Activated CD4-positive, CD25-positive, alpha-beta regulatory T cell (primary cell): ENCODE data around the gene LYST.

ENCODE experiments used
- DNase-seq, 4 experiments: peaks; one replicate each; lab custom pipeline; 2025; lab: John Stamatoyannopoulos, UW

LYST gene

DNA sequence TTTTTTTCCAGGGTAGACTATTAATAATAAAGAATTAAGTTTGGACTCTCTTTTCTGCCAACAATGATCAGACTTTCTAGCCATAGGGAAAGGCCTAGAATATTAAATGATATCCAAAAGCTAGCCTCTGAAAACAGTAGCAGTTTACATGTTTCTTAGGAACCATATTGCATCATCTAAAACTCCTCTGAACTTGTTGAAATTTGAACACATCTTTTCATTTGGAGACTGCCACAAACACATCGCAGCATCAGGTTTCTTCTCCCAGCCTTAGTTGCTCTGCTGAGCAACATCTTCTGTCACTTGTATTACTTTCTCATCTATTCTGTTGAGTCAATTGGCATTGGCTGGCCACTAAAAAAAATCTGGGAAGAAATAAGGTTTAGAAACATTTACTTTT, 153.9 kb downstream of the LYST start:
- DNase-seq, result no peak

DNA sequence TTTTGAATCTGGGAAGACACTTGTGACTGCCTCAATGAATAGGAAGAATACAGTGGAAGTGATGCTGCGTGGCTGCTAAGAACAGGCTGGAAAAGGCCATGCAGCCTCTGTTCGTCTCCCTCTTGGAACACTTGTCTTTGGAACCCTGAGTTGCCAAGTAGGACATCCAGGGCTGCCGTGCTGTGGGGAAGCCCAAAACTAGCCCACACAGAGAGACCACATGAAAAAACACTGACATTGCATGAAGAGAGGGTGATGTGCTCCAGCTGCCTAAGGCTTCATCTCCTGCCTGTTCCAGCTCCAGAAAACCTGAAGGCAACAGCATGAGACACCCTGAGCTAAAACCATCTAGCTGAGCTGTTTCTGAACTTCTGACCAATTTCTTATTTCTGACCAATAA, 156.0 kb downstream of the LYST start:
- DNase-seq, result no peak

- DNase-seq, result no peak
Measured at GRCh38 chr1:235709018-235709417, 157.7 kb downstream of the LYST start.

DNA sequence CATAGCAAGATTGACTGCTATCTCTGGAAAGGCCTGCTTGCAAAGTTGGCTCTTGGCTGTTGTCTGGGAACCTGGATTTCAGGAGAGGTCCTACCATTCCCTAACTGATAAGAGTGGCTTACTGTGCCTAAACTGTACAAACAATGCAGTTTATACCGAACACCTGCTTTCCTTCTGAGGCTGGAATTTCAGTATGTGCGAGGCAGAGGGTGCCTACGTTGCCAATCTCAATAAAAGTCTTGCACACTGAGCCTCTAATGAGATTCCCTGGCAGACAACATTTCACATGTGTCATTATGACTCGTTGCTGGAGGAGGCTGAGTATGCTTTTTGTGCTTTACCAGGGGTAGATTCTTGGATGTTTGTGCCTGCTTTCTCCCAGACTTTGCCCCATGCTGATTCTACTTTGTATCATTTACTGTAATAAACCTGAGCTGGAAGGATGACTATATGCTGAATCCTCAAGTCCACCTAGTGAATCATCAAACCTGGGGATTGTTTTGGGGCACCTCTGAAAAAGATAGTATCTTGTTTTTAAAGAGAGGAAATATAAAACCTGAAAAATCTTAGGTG, 158.2 kb downstream of the LYST start:
- no peak for DNase-seq

- no peak for DNase-seq
Measured at GRCh38 chr1:235703506-235703905, 163.2 kb downstream of the LYST start.

DNA sequence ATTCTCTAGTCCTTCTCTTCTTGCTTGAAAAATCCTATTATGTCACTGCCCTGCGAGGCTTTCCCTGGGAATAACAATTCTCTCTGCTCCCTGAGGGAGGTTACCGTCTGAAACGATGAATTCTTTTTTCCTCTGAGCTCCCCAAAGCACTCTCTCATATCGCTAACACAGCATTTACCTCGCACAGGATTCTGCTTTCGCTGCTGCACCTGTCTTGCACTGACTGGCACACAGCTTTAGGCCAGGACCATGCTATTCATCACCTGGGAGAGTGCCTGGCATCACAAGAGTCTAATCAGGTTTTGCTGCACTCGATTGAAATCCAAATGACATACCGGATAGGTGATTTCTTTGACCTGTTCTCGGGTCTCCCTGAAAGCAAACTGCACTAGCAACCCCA, 164.3 kb downstream of the LYST start:
- no peak for DNase-seq

GRCh38 chr1:235697508-235697907, 169.2 kb downstream of the LYST start:
- DNase-seq, result no peak

DNA sequence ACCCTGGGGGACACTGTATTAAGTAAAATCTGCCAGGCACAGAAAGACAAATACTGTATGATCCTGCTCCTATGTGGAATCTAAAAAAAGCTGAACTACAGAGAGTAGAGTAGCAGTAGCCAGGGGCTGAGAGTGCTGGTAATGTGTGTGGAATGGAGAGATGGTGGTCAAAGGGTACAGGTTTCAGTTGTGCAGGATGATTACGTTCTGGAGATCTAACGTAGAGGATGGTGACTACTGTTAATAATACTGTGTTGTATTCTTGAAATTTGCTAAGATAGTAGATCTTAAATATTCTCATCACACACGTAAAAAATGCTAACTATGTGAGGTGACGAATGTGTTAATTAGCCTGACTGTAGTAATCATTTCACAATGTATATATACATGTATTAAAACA, 177.3 kb downstream of the LYST start:
- no peak for DNase-seq

GRCh38 chr1:235688096-235688495, 178.6 kb downstream of the LYST start:
- no peak for DNase-seq

DNA sequence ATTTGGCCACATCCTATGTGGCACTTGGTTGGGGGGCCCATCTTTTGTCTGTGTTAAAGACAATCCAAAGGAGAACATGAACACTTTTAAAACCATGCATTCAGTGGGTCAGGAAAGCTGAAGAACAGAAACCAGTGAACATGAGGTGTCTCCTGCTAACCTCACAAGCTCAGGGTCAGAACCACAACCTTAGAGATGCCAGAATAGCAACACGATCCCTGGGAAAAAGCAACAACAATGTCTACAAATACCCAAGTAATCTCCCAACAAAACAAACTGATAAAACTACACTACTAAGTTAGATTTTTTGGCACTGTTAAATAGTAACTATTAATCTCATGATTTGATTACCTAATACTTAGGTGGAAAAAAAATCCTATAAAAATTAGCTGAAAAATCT, 183.1 kb downstream of the LYST start:
- DNase-seq, result no peak

DNA sequence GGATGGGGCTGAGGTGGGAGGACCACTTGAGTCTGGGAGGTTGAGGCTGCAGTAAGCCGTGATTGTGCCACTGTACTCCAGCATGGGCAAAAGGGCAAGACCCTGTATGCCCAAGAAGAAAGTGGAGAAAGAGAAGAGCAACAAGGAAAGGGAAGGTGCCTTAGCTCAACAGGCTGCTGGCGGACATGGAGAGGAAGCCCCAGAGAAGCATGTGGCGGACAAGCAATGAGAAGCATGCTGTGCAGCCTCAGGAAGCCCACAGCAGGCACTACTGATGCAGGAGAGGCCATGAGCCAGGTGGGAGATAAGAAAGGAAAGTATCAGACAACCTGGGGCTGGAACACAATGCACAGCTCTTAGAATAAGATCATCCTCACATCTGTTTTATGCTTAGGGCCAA, 184.5 kb downstream of the LYST start:
- DNase-seq, result no peak

DNA sequence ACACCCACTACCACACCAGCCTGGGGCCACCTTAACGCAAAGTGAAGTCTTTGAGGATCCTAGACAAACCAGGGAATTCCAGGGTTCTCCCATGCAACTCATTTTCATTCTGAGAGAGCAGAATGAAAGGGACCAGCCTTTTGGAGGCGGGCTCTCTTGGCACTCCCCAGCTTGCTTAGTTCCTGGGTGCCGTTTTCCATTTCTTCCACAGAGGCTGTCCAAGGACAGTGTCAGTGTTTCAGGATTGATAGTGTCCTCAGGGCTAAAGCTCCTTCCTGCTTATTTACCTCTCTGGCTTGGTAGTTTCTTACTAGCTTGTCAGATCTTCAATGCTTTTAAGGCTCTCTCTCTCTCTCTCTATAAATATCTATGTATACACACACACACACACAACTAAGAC, 187.1 kb downstream of the LYST start:
- no peak for DNase-seq

- DNase-seq, result no peak
Measured at GRCh38 chr1:235679005-235679404, 187.7 kb downstream of the LYST start.

GRCh38 chr1:235675152-235675890, 191.4 kb downstream of the LYST start:
- DNase-seq, result no peak

- no peak for DNase-seq
Measured at GRCh38 chr1:235673981-235674380, 192.7 kb downstream of the LYST start.

GRCh38 chr1:235671992-235672391, 194.7 kb downstream of the LYST start:
- DNase-seq, result no peak

GRCh38 chr1:235670157-235670776, 196.4 kb downstream of the LYST start:
- DNase-seq, result no peak

DNA sequence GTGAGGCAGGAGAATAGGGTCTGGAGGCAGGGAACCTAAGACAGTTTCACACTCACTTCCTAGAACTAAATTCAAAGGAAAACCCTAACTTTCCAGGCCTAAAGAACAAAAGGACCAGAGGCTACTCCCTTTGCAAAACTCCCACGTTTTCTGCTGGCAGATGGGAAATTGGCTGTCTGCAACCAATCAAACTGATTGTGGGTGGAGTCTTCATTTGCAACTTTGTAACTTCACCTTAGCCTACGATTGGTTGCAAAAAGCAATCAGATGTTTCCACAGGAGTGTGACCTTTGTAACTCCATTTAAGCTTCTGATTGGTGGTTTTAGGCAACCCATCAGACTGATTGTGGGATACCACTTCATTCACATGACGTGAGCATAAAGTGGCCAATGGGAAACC, 197.4 kb downstream of the LYST start:
- DNase-seq, result no peak

DNA sequence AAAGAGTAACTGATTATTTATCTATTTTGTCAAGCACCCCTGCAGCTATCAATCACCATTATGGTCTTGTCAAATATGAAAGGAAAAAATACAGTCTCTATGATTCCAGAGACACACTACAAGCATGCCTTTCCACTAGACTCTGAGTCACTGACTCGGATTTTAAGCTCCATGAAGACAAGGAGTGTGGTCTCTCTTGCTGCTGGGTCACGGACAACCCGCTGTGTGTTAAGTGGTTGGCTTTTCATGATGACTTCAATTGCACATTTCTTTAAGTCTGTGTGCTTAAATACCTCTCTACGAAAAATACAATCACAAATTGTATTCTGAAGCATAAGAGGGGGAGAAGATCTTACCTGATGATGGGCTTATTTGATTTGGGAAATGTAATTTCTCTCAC, 203.1 kb downstream of the LYST start:
- no peak for DNase-seq

GRCh38 chr1:235661568-235661967, 205.1 kb downstream of the LYST start:
- DNase-seq, result no peak

DNA sequence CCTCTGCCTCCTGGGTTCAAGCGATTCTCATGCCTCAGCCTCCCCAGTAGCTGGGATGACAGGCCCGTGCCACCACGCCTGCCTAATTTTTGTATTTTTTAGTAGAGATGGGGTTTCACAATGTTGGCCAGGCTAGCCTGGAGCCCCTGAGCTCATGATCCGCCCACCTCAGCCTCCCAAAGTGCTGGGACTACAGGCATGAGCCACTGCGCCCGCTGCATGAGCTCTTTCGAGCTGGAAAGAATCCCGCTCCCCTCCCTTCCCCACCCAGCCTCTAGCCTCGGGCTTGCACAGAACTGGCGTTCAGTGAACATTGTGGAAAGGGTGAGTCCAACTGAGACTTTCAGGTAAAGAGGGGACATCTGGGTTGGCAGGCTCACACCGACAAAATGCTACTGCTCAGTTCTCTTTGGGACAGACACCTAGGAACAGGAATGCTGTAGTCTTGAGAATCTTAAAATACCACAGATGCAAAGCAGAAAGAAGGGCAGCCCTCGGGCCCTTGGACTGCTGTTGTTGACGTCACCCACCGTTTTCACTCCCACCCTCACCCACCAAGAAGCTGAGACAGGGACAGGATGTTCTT, 207.4 kb downstream of the LYST start:
- DNase-seq, result no peak

DNA sequence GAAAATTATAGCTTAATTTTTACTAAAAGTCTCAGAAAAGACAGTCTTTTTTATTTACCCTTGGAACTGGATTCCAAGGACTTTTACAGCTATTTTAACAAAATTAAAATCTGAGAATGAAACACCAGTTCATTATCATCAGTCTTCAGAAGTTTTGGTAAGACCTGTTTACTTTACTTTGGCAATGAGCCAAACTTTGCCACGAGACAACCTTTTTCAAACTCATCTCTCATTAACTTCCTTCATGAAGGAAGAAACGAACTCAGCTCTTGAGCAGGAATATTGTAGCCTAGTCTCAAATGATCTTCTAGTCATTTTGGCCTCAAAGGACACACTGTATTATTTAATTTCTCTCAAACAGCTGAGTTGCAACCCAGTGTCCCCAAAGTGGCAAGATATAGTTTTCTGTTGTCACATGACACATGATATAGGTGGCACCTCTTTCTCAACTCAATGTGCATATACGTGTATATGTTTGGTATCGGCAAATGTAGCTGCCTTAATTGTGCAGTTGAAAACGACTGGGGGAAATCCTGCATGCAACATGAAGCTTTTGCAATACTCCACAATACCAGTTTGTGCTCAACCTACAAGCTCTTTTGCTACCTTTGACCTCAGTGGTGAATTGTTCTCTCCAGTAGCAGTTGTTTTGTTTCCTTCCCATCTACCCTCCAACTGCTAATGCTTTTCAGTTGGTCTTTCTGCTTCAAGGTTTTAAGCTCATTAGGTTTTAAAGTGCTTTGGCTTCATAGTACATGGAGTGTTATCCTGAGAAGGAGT, 208.8 kb downstream of the LYST start:
- no peak for DNase-seq
